Endodermal cell (in vitro differentiated cells): ENCODE results near the gene KCTD17. TPM values are rescaled to one million over a fixed set of nuclear protein-coding genes. Genes with fewer than 3 reads are reported as not detected.

Experiments
- DNase-seq: peaks from one replicate; pipeline ENCODE4 v3.0.0-alpha.2; 2017
- H3K27ac ChIP-seq: 2 replicates; pipeline ENCODE4 v1.5.1; 2013; ENCODE audit warnings: mild to moderate bottlenecking, low read depth, low read length, moderate library complexity
- H3K27me3 ChIP-seq: 2 replicates; pipeline ENCODE4 v1.6.1; 2013; ENCODE audit warnings: mild to moderate bottlenecking, low read length, moderate library complexity; ENCODE audit not compliant: insufficient read depth, control insufficient read depth, poor library complexity, severe bottlenecking
- H3K36me3 ChIP-seq: 2 replicates; pipeline ENCODE4 v1.7.0; 2013; ENCODE audit warnings: mild to moderate bottlenecking, low read length, moderate library complexity; ENCODE audit not compliant: control insufficient read depth, insufficient read depth
- H3K4me1 ChIP-seq: one replicate; pipeline ENCODE4 v1.7.0; 2013; ENCODE audit warnings: low read length; ENCODE audit not compliant: control insufficient read depth, insufficient read depth
- H3K4me3 ChIP-seq: 2 replicates; pipeline ENCODE4 v1.5.1; 2013; ENCODE audit warnings: mild to moderate bottlenecking, low read length, moderate library complexity
- H3K9ac ChIP-seq: 2 replicates; pipeline ENCODE4 v1.6.1; 2013; ENCODE audit warnings: mild to moderate bottlenecking, low read length, moderate library complexity; ENCODE audit not compliant: poor library complexity, severe bottlenecking; ENCODE audit errors: extremely low read depth
- H3K9me3 ChIP-seq: 2 replicates; pipeline ENCODE4 v1.6.1; 2013; ENCODE audit warnings: mild to moderate bottlenecking, low read length, moderate library complexity; ENCODE audit not compliant: control insufficient read depth
- H3K27ac Mint-ChIP-seq: 2 replicates; pipeline ENCODE4 v1.8.0; 2020; ENCODE audit warnings: mixed read lengths
- H3K27me3 Mint-ChIP-seq: 2 replicates; pipeline ENCODE4 v1.8.0; 2021; ENCODE audit warnings: mild to moderate bottlenecking, mixed read lengths; ENCODE audit not compliant: insufficient read depth
- H3K36me3 Mint-ChIP-seq: 2 replicates; pipeline ENCODE4 v1.8.0; 2020; ENCODE audit warnings: low read depth, mixed read lengths
- H3K4me1 Mint-ChIP-seq: 2 replicates; pipeline ENCODE4 v1.8.0; 2020; ENCODE audit warnings: mixed read lengths
- H3K4me3 Mint-ChIP-seq: 2 replicates; pipeline ENCODE4 v1.8.0; 2020; ENCODE audit warnings: mild to moderate bottlenecking, moderate library complexity, mixed read lengths
- H3K9me3 Mint-ChIP-seq: 2 replicates; pipeline ENCODE4 v1.8.0; 2020; ENCODE audit warnings: mild to moderate bottlenecking, mixed read lengths
- WGBS, 2 experiments: methylation state at CpG; one replicate each; pipeline versions ENCODE4 v1.1.5 to v1.1.7; 2013; ENCODE audit warnings: missing lambda C conversion rate in 2 of 2, mixed read lengths in 1 of 2; ENCODE audit not compliant: insufficient coverage in 1 of 2, insufficient read length in 1 of 2; 5-methylcytosine and 5-hydroxymethylcytosine counted together
- total RNA-seq, 2 donors: library from RNA; stranded (reverse); fragmentation: NEBNext Ultra II Directional in 1 of 2; extraction: Animal tissue kit (Norgen Biotek cat#: 25700) in 1 of 2; gene quantifications; 2 replicates in 1 of 2; 3 replicates in 1 of 2; pipeline ENCODE4 v1.2.1, GENCODE V29; 2021
- TF ChIP-seq, protein P1 (sequence below): fragments of 200-600 bp; sonication (generic); conservative IDR thresholded peaks from 2 replicates; pipeline ENCODE4 v1.5.0; 2021; ENCODE audit warnings: antibody characterized with exemption, mild to moderate bottlenecking

KCTD17 gene
- total RNA-seq, 2 donors from 2014 or later, result 35.4 to 37.0 TPM

DNA sequence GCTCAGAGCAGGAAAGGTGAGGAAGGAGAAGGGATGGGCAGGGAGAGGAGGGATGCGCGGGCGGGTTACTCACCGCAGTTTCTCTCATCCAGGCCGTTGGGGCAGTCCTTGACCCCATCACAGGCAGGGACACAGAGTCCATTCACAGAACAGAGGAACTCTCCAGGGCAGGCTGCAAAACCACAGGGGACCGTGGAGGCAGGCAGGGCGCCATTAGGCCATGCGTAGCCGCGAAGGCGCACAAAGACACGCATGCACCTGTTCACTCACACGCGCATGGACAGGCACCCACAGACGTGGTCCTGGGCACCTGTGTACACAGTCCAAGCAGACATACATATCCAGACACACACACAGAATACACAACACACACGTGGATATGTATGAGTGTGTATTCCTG lies 23.0 kb downstream of the KCTD17 start:
- 89 to 92% methylated on average over 8 to 16 of the region's 16 CpGs for WGBS, 2 experiments
- H3K27ac Mint-ChIP-seq, result no peak overlapping the region
- no peaks in the 10 kb centered on the region for H3K9me3 Mint-ChIP-seq
- H3K9me3 ChIP-seq, result no peaks in the 10 kb centered on the region
- no peaks in the 10 kb centered on the region for H3K4me1 Mint-ChIP-seq
- H3K4me3 ChIP-seq, result no peak overlapping the region
- no peaks in the 10 kb centered on the region for H3K36me3 Mint-ChIP-seq
- H3K4me1 ChIP-seq, result no peaks in the 10 kb centered on the region
- H3K27me3 ChIP-seq, result peaks cover 57% of the 10 kb centered on the region
- no peaks in the 10 kb centered on the region for H3K36me3 ChIP-seq
- DNase-seq, result no peak
- H3K27me3 Mint-ChIP-seq, result peaks cover 18% of the 10 kb centered on the region
- no peak overlapping the region for H3K9ac ChIP-seq
- no peak overlapping the region for H3K27ac ChIP-seq
- TF ChIP-seq, protein P1, sequence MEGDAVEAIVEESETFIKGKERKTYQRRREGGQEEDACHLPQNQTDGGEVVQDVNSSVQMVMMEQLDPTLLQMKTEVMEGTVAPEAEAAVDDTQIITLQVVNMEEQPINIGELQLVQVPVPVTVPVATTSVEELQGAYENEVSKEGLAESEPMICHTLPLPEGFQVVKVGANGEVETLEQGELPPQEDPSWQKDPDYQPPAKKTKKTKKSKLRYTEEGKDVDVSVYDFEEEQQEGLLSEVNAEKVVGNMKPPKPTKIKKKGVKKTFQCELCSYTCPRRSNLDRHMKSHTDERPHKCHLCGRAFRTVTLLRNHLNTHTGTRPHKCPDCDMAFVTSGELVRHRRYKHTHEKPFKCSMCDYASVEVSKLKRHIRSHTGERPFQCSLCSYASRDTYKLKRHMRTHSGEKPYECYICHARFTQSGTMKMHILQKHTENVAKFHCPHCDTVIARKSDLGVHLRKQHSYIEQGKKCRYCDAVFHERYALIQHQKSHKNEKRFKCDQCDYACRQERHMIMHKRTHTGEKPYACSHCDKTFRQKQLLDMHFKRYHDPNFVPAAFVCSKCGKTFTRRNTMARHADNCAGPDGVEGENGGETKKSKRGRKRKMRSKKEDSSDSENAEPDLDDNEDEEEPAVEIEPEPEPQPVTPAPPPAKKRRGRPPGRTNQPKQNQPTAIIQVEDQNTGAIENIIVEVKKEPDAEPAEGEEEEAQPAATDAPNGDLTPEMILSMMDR, result no peak
- H3K4me3 Mint-ChIP-seq, result no peak overlapping the region

DNA sequence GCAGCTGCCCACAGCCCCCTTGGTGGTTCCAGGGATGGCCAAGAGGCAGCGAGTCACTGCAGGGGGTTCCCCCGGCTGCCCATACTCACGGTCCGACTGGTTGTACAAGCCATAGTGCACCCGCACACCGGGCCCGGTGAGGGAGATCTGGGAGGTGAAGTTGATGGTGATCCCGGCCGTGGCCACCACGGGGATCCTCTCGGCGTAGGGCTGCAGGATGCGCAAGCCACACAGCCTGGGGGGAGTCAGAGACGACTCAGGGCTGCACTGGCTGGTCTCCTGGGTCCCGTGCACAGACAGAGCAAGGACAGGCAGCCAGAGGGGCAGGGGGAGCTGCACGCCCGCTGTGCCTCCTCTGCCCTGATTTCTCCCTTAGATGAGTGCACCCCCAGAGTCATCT lies 23.5 kb downstream of the KCTD17 start:
- H3K4me3 ChIP-seq, result no peak overlapping the region
- no peak overlapping the region for H3K9ac ChIP-seq
- Mint-ChIP-seq H3K27me3 (peaks cover 24% of the 10 kb centered on the region), H3K9me3 (no peaks in the 10 kb centered on the region), H3K27ac (no peak overlapping the region), H3K4me1 (no peaks in the 10 kb centered on the region), H3K36me3 (no peaks in the 10 kb centered on the region), H3K4me3 (no peak overlapping the region)
- H3K9me3 ChIP-seq, result no peaks in the 10 kb centered on the region
- no peaks in the 10 kb centered on the region for H3K4me1 ChIP-seq
- 84 to 91% methylated on average over 4 to 17 of the region's 17 CpGs for whole genome bisulfite sequencing, 2 experiments
- H3K36me3 ChIP-seq, result no peaks in the 10 kb centered on the region
- DNase-seq, result no peak
- TF ChIP-seq, protein P1, result no peak
- H3K27me3 ChIP-seq, result peaks cover 52% of the 10 kb centered on the region
- H3K27ac ChIP-seq, result no peak overlapping the region

DNA sequence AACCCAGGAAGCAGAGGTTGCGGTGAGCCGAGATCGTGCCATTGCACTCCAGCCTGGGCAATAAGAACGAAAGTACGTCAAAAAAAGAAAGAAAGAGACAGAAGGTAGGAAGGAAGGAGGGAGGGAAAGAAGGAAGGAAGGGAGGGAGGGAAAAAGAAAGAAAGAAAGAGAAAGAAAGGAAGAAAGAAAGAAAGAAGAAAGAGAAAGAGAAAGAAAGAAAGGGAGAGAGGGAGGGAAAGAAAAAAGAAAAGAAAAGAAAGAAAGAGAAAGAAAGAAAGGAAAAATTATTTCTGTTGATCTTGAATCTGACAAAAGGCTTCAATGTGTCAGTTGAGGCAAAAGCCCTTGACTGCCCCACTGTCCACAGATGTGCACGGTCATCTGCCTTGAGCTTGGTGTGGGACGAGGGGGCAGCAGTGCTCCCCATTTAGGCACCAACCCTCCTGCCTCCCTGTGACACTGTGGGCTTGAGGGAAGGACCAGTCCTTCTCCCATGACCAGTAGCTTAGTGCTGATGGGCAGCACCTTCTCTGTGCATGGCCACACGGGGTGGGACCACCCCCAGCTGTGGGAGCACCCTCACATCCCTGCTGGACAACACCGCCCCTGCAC lies 24.4 kb downstream of the KCTD17 start:
- no peak for DNase-seq
- 84 to 88% methylated on average over 7 to 9 of the region's 9 CpGs for WGBS, 2 experiments

More for the DNA sequence above, 24.4 kb downstream of the KCTD17 start:
- Histone ChIP-seq H3K27me3 (peaks cover 43% of the 10 kb centered on the region), H3K9ac (no peak overlapping the region), H3K36me3 (no peaks in the 10 kb centered on the region), H3K4me3 (no peak overlapping the region), H3K27ac (no peak overlapping the region), H3K4me1 (no peaks in the 10 kb centered on the region), H3K9me3 (no peaks in the 10 kb centered on the region)
- no peak overlapping the region for H3K4me3 Mint-ChIP-seq
- no peaks in the 10 kb centered on the region for H3K4me1 Mint-ChIP-seq
- H3K27me3 Mint-ChIP-seq, result peaks cover 24% of the 10 kb centered on the region
- no peaks in the 10 kb centered on the region for H3K36me3 Mint-ChIP-seq
- H3K27ac Mint-ChIP-seq, result no peak overlapping the region
- TF ChIP-seq, protein P1, result no peak
- no peaks in the 10 kb centered on the region for H3K9me3 Mint-ChIP-seq
